GM11168 (cell line): ENCODE measurements around the gene GREB1L.
"Not testable (repeated sequence)": the region's sequence is repeated elsewhere in the genome, so short reads cannot be mapped to it uniquely, and the experiment has no call there.

Experiments used
- in situ Hi-C: fragments of 300-500 bp; cut with MboI; formaldehyde crosslinking; loops from one replicate; pipeline ENCODE4 v1.12.0; 2022; ENCODE audit warnings: low sequenced_read_pairs; ENCODE audit not compliant: unreplicated experiment

GREB1L gene

DNA sequence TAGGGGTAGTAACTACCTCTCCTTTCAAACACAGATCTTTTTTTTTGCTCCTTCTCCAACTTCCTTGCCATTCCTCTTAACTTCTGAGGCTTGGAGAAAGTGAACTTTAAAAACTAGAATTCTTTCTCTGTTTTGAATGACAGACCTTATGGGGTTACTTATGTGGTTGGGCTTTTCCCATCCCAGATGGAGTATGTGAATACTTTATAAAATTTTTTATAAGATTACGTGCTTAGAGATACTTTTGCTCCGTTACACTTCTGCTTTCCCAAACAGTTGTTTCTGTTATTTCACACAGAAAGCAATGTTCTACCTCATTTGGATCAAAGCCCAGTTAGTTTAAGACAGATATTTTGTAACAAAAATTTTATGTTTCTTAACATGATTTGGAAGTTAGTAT, 20.2 kb downstream of the GREB1L start:
- in situ Hi-C loops = no loop called here

DNA sequence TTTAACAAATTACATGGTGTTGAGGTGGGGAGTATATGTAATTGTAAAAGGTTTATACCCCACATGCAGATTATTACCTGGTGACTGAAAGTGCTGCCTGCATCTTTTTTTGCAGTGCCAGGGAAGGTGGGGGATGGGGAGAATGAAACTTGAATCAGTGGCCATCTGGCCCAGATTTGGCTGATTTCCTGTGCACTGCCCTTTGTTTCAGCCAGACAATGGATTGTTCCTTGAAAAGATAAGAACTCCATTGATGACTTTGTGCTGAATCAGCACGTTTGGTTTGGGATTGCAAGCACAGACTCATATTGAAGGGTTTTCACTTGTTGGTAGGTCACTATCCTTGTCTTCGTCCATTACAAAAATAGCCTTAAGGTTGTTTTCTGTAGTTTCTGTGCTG, 20.9 kb downstream of the GREB1L start:
- in situ Hi-C loops = no loop called here

DNA sequence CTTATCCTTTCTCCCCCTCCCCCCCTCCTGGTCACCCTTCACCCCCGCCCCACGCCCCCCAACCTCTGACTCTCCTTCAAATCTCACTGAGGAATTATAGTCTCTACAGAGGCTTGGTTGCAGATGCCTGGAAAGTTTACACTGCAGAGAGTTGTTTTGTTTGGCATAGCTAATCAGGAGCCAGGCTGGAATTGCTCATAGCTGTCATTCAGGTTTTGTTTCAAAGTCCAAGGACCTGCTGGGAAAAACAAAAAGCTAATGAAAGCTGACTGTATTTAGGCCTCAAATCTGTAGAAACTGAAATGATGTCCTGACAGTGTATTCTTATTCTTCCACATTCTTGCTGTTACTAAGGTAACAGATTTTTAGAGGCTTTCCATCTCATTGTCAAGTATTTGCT, 22.6 kb downstream of the GREB1L start:
- in situ Hi-C loops = no loop called here

DNA sequence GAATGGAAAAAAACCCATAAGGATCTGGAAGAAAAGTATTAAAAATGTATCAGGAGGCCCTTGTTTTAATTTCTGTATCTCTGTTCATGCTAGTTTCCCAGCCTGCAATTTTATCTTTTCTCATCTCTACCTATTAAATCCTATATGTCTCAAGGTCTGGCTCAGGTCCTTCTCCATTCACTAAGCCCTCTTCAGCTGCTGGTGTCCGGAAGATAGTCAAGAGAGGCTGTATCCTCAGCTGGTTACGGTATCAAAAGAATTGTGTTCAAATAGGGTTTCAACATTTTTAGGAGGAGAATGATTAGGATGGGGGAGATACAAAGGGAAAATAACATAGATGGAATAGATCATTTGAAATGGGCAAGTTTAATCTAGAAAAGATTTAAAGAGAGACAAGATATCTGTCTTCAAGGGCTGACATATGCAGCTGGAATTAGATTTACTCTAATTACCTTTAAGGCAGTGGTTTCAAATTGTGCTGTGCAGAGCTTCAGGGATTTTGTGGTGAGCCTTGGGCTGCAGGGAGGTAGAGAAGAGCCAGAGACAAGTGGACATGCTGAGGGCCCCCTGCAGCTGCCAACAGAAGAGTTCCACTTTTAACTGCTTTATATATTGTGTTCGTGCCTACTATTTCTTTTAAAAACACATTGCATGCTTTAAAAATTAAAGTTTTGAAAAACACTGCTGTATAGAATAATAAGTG, 24.1 kb downstream of the GREB1L start:
- in situ Hi-C loops = no loop called here

DNA sequence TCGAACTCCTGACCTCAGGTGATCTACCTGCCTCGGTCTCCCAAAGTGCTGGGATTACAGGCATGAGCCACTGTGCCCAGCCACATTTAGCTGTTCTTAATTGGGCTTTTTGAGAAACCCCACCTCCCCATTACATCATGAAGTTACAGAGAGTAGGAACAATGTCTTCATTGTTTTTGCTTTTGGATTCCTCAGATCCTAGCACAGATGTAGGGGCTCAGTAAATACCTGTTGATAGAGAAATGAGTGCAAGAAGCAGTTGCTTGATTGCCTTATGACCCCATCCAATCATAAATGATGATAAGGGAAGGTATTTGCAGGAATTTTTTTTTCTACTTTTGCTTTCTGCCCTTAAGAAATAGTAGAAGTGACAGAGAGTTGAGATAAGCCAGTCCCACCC, 25.4 kb downstream of the GREB1L start:
- in situ Hi-C loops = no loop called here

DNA sequence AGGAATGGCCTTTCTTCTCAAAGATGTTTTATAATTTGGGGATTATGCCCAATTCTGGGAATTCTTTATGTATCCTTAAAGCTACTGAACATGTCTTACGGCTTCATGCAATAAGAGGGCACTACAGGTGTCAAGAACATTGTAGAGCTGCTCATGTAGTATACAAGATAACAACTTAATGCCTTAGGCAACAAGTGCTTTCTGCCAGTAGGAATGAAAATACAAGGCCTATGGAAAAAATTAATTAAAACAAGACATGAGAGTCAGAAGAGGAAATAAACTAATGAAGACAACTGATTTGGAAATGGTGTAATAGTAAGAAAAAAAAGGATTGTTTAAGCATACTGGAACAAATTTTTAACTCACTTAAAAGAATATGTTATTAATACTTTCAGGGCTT, 27.3 kb downstream of the GREB1L start:
- in situ Hi-C loops = no loop called here

DNA sequence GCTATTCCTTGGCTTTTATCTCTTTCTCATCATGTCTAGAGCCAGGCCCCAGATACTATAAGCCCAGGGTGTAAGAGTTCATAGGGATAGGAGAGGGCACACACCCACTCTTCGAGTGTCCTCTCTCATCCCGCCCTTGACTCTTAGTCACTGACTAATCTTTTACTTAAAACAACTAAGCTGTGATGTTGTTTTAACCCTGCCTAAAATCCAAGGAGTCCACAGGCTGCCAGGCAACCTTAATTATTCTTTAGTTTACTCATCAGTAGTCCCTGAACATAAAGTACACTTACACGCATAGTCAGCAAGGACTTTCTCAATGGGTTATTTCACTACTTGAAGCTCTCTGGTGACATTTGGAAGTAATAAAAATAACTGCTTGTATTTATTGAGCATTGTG, 28.4 kb downstream of the GREB1L start:
- in situ Hi-C loops = no loop called here

DNA sequence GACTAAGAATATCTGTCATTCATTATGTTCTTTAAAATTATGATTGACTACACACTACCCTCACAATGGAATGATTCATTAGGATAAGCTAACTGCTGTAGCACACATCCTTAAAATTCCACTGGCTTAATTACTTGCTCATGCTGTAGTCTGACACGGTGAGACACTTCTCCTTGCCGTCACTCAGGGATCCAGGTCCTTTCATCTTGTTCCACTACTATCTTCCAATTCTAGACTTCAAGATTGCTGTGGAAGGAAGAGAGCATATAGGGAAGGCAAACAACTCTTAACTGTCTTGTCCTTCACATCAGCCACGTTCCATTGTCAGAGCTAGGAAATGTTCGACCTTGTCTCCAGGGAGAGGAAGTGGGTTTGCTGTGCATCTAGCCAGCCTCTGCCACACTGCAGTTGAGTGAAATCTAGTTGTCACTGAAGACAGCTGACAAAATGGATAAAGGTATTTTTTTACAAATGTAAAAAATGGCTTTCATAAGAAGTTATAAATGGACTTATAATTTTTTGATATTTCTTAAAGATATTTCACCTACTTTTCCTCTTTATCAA, 30.1 kb downstream of the GREB1L start:
- in situ Hi-C loops = no loop called here

DNA sequence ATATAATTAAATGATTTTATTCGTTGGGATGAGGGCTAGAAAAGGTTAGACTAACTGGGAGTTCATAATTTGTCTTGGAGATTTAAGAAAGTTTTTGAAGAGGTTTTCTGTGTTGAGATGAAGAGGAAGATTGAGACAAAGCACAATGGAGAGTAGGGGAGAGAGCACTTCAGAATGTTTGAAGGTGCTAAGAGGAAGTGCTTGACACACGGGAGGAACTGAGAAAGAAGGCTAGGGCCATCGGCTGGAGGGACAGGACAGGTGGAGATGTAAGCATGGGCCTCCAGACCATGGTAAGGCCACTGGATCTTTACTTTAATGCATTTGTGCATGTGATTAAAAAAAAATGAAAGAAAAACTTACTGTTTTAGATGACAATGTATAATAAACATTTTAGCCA, 31.5 kb downstream of the GREB1L start:
- in situ Hi-C loops = no loop called here

DNA sequence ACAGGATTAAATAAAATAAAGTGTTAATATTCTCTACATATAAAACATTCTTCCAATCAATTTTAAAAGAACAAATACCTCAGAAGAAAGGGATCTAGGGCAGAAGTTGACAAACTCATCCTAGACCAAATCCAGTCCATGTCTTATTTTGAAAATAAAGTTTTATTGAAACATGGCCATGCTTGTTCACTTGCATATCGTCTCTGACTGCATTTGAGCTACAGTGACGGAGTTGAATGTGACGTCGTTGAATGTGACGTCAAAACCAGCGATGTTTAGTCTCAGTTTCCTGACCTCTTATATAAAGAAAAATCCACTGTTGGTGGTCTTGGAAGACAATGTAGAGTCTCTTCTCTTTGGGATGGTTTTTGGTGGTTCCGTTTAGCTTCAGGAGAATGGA, 33.6 kb downstream of the GREB1L start:
- in situ Hi-C loops = no loop called here

DNA sequence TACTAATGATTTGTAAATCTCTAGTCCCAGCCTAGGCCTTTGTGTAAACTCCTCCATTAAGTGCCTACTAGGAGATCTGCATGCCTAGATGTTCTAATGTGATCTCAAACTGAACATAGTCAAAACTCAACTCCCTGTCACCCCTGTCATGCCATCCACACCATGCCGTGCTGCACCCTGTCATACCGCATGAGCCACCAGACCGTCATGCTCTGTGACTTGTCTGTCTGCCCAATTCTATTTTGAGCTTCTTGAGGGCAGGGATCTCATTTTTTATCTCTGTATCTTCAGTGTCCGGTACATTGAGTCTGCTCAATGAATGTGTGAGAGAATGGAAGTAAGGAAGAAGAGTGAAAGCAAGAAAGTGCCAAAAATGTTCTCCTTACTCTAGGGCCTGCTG, 35.5 kb downstream of the GREB1L start:
- in situ Hi-C loops = no loop called here

DNA sequence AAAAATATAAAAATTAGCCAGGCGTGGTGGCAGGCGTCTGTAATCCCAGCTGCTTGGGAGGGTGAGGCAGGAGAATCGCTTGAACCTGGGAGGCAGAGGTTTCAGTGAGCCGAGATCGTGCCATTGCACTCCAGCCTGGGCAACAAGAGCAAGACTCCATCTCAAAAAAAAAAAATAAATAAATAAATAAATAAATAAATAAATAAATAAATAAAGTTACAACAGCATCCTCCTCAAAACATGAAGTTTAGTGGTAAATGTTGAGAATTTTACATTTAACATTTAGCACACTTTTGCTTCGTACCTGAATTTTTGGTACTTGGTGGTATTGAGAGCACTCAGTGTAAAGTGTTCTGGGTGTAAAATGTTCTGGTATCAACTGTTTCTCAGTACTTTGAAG, 36.2 kb downstream of the GREB1L start:
- in situ Hi-C loops = not testable (repeated sequence)

DNA sequence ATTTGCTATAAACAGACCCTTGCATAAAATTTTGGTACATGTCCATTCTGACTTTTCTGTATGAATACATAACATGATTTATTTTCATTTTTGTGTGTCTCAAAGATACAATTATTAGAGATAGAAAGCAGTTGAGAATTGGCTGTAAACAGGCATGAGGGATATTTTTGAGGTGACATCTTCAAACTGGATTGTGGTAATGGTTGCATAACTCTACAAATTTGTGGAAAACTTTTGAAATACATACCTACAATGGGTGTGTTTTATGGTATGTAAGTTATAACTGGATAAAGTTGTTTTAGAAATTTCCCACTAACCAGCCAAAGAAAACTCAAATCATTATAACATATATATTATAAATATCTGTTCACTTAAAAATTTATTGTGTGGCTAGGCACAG, 39.6 kb downstream of the GREB1L start:
- in situ Hi-C loops = no loop called here

DNA sequence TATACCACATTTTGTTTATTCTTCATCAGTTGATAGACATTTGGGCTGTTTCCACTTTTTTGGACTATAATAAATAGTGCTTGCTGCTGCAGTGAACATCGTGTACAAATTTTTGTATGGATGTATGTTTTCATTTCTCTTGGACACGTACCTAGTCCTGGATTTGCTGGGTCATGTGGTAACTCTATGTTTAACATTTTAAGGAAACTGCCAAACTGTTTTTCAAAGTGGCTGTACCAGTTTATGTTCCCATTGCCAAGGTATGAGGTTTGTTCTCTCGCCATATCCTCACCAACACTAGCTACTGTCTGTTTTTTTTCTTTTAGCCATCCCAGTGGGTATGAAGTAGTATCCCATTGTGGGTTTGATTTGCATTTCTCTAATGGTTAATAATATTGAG, 42.5 kb downstream of the GREB1L start:
- in situ Hi-C loops = no loop called here

DNA sequence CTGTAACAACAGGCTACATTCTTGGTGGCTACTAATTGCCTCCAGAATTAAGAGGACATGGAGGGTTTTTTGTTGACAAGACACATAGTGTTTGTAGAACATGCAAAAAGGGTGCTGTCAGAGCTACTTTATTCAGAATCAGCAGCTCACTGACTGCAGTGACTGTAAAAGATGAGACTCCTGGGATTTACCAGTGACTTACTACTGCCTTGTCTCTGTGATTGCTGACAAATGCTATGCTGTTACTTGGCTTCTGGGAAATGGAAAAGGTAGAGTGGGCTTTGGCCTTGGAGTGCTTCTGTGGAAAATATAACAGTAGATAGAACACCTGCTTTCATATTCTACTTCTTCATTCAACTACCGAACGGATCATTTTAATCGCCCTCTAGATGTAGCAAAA, 47.8 kb downstream of the GREB1L start:
- in situ Hi-C loops = no loop called here

DNA sequence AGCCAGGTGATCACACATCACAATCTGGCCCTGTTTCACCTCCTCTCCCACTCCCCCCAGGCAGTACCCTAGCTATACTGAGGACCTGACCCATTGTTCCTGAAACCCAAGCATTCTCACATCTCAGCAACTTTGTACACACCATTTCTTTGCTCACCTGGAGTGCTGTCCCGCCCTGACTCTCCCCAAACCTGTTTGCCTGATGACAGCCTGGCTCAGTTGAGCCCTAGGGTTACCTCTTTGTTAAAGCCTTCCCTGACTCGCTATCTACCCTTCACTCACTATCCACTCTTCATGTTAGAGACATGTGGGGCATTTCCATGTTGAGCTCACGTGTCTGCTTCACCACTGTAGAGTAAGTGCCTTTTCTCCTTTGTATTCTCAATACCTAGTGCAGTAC, 49.1 kb downstream of the GREB1L start:
- in situ Hi-C loops = no loop called here

DNA sequence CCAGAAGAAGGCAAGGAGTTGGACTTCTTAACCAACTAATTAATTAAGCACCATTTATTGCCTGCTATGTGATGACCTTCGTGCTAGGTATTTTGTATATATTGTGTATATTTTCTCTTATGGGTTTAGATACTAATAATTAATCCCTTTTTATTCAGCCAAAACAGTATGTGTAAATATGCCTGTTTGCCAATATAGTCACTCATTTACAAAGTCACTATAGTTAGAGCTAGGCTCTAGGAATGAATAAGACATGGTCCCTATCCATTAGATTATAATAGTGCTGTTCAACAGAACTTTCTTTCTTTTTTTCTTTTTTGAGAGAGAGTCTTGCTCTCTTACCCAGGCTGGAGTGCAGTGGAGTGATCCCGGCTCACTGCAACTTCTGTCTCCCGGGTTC, 51.4 kb downstream of the GREB1L start:
- in situ Hi-C loops = no loop called here

DNA sequence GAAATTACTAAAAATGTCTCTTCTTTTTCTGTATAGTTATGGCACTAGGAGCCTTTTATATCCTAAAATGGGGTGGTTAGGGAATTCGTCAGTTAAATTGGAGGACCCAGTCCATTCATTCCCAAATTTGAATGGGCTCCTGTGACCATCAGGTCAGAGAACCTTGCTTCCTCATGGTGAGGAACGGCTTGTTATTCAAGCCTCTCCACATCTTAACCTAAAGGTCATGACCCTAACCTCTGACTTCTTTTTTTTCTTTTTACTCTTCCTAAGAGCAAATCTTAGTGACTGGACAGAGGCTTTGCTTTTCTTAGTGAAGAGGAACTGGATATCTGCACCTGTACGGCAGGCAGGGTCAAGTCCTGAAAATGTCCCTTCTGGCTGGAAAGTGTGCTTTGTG, 53.1 kb downstream of the GREB1L start:
- in situ Hi-C loops = no loop called here

DNA sequence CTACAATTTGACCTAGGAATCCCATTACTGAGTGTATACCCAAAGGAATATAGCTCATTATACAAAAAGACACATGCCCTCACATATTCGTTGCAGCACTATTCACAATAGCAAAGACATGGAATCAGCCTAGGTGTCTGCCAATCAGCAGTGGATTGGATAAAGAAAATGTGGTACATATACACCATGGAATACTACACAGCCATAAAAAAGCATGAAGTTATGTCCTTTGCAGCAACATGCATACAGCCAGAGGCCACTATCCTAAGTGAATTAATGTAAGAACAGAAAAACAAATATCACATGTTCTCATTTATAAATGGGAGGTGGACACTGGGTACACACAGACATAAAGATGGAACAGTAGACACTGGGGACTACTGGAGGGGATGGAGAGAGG, 54.0 kb downstream of the GREB1L start:
- in situ Hi-C loops = no loop called here

DNA sequence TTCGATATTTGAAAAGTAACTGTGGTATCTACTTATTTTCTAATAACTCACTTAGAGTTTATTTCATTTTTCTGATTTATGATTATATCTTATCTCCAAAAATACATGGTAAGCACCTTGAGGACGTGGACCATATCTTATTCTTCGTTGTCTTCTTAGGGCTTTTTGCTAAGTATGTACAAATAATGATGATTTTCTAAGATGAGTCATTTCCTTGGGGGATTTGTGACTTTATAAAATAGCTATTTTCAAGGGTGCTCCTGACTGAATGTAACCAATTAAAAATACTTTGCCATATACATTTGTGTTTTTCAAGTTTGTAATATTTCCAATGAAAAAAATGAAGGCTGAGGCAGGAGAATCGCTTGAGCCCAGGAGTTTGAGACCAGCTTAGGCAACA, 56.3 kb downstream of the GREB1L start:
- in situ Hi-C loops = no loop called here

DNA sequence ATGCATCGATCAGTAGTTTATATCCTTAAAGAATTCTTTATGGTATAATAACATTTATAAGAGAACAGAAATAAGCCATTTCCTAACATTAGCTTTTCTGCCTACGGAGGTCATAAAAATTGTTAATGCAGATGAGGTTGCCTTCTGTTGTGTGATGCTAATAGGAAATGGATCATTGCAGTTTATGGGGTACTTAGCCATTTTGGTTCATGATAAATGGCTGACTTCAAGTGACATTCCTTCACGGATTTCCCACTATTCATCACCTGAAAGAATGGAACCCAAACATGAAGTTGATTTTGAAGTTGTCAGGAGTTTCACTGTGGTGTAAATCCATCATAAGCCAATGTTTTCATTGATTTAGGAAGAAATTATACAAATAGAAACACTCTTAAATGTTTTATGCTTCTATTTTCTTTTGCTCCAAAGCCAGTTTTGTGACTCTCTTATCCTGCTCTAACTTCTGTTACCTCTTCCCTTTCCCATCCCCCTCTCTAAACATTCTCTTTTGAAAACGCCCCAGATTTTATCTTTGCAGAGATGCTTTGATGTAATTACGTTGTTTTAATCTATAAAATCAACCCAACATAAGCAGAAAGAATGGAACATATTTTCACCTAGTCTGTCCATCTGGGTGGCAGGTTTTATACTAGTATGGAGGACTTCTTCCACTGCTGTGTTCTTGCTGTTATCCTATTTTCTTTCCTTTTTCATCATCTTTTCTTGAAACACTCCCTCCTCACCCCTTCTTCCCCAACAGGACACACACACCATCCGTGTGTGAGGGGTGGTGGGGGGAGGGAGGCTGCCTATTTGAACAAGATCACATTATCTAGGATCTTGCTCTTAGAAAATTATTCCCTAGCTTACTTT, 58.2 kb downstream of the GREB1L start:
- in situ Hi-C loops = no loop called here

DNA sequence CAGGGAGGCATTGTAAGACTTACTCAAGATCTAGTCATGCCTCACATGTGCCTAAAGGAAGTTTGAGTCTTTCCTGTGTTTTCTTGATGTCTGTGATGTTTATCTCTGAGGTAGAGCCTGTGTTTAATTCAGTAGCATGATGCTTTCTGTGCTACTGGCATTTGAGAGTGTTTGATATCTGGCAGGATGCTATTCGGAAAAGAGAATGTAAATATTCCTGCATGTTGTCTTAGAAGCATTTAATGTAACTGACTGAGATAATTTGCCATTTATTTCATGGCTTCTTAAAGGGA, 58.8 kb downstream of the GREB1L start:
- in situ Hi-C loops = no loop called here
